IPS DF 4.7 (cell line): ENCODE results near the gene METTL17.
"Not testable (repeated sequence)": the region's sequence is repeated elsewhere in the genome, so short reads cannot be mapped to it uniquely, and the experiment has no call there.

ENCODE experiments used
- DNase-seq: peaks from one replicate; pipeline ENCODE4 v3.0.0-alpha.2; 2013; ENCODE audit warnings: low spot score; ENCODE audit errors: extremely low read depth

METTL17 gene

DNA sequence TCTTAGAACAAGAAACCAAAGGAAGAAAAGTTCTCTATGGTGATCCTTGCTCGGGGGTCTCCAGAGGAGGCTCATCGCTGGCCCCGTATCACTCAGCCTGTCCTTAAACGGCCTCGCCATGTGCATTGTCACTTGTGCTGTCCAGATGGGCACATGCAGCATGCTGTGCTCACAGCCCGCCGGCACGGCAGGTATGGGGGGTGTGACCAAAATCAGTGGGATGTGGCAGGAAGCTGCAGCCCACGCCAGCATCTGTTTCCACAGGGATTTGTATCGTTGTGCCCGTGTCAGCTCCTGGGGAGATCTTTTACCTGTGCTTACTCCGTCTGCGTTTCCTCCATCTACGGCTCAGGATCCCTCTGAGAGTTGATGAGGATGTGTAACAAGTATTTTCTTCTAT lies 6.7 kb downstream of the METTL17 start:
- no peak for DNase-seq

GRCh38 chr14:20997115-20997514 lies 7.3 kb downstream of the METTL17 start:
- no peak for DNase-seq

GRCh38 chr14:20997564-20997963 lies 7.8 kb downstream of the METTL17 start:
- DNase-seq = no peak

DNA sequence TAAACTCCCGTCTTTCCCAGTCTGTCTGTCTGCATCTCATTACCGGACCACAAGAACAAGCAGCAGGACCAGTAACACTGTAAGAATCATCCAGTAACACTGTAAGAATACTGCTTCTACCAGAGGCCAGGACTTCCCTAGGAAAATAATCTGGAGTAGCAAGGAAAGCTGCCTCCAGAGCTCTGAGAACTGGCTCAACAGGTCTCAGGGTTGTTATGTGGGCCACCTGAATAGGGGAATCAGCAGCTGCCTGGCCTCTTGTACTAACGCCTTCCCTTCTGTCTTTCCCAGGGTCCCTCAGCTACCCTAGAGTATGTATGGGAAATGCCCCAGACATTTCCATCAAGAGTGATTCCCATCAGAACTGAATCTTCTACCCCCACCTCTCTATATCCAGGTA lies 8.4 kb downstream of the METTL17 start:
- no peak for DNase-seq

- peak; percentile 25 for DNase-seq
Observed at GRCh38 chr14:20998674-20999366, 9.0 kb downstream of the METTL17 start, which contains the start of gene SLC39A2. Gene SLC39A2 (plus strand): TSS chr14:20999293. CDS start chr14:20999447, 154 bp downstream.

DNA sequence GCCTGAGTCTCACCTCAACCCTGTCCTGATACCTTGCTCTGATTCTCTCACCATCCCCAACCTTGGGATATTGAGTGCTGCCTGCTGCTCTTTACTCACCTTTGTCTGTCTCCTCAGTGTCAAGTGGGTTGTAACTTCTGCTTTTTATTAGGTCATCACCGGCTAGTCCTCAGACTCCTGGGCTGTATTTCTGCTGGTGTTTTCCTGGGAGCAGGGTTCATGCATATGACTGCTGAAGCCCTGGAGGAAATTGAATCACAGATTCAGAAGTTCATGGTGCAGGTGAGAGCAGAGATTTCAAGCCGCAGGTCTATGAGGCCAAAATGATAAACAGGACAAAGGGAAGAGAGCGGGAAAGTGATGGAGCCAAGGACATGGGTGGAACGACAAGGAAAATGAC lies 9.8 kb downstream of the METTL17 start:
- DNase-seq = no peak

DNA sequence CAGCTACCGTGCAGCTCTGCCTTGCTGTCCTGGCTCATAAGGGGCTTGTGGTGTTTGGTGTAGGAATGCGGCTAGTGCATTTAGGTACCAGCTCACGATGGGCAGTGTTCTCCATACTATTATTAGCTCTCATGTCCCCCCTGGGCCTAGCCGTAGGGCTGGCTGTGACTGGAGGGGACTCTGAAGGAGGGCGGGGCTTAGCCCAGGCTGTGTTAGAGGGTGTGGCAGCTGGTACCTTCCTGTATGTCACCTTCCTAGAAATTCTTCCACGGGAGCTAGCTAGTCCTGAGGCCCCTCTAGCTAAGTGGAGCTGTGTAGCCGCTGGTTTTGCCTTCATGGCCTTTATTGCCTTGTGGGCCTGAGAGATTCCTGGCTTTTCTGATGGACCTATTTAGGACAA lies 11.4 kb downstream of the METTL17 start:
- no peak for DNase-seq

DNA sequence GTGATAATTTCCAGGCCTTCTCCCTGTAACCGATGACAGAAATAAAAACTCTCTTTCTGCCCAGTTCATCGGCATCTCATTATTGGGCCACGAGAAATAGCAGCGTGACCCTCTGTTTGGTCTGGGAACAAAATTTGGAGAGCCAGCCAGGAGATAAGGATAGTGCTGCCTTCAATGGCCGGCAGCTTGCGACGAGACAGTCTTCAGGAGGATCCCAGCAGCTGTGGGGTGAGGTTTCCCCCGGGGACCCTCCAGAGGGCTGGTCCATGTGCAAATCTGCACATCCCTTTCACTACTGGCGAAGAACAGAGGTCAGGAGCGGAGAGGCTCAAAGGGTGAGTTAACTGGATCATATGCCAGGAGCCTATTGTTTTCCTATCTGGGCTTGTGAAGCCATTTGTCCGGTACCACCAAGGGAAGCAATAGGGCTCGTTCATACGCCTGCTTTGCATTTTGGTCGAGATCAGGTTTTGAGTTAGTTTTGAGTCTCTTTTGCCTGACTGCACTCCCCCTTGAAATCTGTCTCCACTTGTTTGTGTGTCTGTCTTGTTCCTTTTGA lies 14.1 kb downstream of the METTL17 start:
- no peak for DNase-seq

GRCh38 chr14:21009721-21010120 lies 19.9 kb downstream of the METTL17 start:
- not testable (repeated sequence) for DNase-seq

- DNase-seq = no peak
Observed at GRCh38 chr14:21011136-21011535, 21.4 kb downstream of the METTL17 start.

DNA sequence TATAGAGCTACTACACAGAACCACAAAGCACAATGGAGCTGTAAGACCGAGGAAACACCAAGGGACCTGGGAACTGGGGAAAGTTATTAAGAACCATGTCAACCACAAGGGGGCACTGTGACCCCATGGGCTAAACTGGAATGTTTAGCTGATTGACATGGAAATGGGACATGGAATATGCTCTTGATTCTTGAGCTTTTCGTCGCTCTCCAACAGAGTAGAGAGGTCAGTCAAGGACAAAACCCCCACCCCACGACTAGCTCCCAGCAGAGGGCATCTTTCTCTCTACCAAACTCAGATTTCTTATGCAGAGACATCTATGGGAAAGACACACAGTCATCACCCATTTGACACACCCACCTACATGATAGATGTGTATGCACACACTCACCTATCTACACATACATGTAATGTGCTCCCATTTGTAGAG lies 25.0 kb downstream of the METTL17 start:
- peak; percentile 83 for DNase-seq

- DNase-seq = no peak
Observed at GRCh38 chr14:21015312-21015711, 25.5 kb downstream of the METTL17 start.

DNA sequence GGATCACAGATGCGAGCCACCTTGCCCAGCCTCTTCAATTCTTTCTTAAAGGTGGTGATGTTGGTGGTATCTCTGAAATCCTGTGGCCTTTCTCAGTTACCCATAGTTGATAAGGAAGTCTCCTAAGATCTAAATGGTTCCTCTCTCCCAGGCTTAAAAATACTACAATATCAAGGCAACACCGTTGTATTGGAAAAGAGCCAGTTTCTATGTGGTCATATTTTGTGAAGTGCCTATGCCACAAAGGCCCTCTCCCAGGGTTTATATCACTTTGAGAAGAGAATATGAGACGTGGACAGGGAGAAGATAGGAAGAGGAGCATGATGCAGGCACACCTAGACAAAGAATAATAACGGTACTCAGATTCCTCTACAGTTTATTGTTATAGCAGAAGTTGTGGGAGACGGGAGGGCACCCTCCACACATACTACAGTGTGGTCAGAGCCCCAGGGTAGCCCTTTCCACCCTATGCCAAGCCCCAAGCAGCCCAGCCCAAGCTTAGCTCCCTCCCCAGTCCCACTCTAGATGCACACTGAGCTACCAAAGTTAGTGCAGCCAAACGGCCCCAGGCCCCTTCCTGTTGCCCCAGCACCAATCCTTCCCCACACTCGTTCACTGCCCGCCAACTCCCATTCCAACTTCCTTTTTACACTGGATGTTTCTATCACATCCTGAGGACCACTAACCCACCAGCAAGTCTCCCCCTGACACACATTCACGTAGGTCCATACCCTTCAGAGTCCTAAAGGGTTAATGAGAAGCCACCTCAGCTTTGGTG lies 26.8 kb downstream of the METTL17 start:
- DNase-seq = no peak

GRCh38 chr14:21017528-21018245 lies 27.9 kb downstream of the METTL17 start:
- DNase-seq = no peak

DNA sequence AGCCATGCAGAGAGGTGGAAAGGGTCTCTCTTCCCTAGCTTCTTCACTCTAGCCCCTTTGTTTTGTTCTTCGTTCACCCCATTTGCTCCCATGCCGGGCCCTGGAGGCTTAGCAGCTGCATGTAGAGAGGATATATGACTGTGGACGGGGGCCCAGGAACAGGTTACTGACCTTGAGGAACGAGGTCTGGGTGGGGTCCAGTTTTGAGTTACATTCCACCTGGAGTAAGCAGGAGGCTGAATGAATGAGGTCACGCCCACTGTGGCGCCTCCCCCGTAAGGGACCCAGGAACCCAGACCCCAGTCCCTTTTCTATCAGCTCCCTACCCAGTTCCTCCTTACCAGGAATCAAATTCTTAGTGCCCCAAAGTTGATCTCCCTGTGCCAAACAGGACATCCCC lies 28.5 kb downstream of the METTL17 start:
- DNase-seq = no peak

DNA sequence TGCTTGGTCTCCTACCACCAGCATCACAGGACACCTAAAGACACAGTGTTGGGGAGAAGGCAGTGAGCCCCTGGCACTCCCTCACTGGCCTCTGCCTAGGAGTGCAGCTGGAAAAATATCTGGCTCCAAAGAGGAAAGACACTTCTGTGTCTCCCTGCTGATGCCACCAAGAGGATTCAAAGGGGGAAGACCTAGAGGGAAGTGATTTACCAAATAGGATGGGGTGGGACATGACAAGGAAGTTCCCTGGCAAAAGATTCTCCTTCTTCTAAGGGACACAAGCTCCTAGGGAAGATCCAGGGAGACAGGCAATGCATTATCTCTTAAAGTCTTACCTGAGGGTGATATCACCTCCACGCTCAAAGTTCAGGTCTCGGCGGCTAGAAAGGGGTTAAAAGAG lies 29.0 kb downstream of the METTL17 start:
- no peak for DNase-seq

DNA sequence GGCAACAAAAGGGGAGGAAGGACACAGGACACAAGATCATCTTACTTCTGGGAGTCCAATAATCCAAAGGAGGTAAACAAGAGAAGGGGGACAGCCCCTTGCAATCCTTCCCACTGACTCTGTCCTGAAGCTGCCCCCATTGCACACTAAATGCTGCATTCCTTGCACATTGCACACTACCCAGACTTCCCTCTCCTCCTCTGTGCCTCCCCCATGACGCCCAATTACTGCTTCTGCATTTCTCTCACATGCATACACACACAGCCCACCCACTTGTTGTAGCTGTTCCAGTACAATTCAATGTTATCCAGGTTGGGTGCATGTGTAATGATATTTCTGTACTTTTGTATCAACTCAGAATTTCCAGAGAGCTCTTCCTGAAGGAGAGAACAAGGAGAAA lies 29.6 kb downstream of the METTL17 start:
- DNase-seq = no peak

- no peak for DNase-seq
Observed at GRCh38 chr14:21020977-21021545, 31.3 kb downstream of the METTL17 start.

GRCh38 chr14:21022686-21023085 lies 32.9 kb downstream of the METTL17 start:
- DNase-seq = no peak

DNA sequence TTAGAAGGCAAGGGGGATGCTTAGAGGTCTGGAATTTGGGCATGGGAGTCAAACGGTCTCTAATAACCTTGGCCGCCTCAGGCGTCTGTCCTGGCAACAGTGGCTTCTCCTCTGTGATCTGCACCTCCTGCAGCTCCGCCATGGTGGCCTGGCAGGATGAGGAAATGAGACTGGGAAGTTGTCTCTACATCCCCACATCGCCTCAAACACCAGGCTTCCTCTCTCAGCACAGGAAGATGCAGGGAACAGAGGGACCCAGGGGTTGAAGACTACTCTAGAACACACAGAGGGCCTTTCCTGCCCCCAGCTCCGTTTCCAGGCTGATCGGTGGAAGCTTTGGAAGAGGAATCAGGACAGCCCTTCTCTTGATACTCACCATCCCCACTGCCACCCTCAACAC lies 33.4 kb downstream of the METTL17 start:
- no peak for DNase-seq

DNA sequence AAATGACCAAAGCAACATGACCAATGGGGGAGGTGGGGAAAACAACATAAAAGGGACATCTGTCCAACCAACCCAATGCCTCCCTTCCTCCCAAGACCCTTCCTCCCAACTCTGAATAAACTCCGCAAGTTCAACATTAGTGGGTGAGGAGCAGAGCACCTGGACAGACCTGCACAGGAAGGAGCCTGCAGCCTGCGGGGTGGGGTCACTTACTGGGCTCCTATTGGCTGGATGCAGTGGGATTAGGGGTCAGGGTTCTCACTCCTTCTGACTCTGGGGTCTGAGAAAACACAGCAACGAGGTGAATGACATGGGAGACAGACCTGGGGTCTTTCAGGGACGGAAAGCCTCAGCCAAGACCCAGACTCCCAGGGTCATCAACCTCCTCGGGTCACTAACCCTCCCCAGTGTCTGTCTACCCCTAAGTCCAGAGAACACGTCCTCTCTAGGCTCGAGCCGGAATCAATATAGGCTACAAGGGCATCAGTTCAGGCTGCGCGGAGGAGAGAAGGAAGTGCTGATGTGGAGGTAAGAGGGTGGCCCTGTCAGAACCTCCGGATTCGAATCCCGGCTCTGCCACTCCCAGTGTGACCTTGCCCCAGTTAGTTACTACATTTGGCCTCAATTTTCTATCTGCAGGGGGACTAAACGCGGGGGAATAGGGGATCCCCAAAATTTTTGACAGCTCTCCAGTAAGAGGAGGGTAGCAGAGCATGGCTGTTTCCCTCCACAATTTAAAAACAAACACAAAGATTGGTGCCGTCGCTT lies 34.2 kb downstream of the METTL17 start:
- DNase-seq = no peak
